ENCODE results near the gene NRAP.

GRCh38 chr10:113589201-113589770, 74.6 kb downstream of the NRAP start:
- TF ChIP-seq EZH2 (IDR thresholded peaks at IDR 0.05; ENCODE audit: insufficient read depth, poor library complexity, severe bottlenecking) (no peak), EZH2phosphoT487 (IDR thresholded peaks at IDR 0.05; ENCODE audit: insufficient read depth, low read depth) (no peak)

Data from GM23248 (cell line).